ENCODE data around the gene GRM7. TPM values are rescaled to one million over a fixed set of nuclear protein-coding genes. Genes with fewer than 3 reads are reported as not detected.

The GRM7 gene
- total RNA-seq, 4 donors from 2014 or later, result 0.40 TPM; not detected in 3

- no peak for DNase-seq
- Histone ChIP-seq H3K27me3 (no peaks in the 10 kb centered on the region), H3K36me3 (no peaks in the 10 kb centered on the region), H3K4me1 (no peaks in the 10 kb centered on the region), H3K4me3 (no peak overlapping the region), H3K27ac (no peak overlapping the region), H3K9me3 (no peaks in the 10 kb centered on the region)
- no peak for TF ChIP-seq POLR2A (IDR thresholded peaks at IDR 0.05)
- TF ChIP-seq CTCF (IDR thresholded peaks at IDR 0.05), result no peak
Observed at GRCh38 chr3:7506606-7507180, 645.8 kb downstream of the GRM7 start.

GRCh38 chr3:7508821-7509220 is 647.9 kb downstream of the GRM7 start:
- no peak overlapping the region for H3K27ac ChIP-seq
- no peaks in the 10 kb centered on the region for H3K9me3 ChIP-seq
- H3K4me3 ChIP-seq, result no peak overlapping the region
- H3K4me1 ChIP-seq, result no peaks in the 10 kb centered on the region
- TF ChIP-seq CTCF (IDR thresholded peaks at IDR 0.05) (no peak), POLR2A (IDR thresholded peaks at IDR 0.05) (no peak)
- H3K27me3 ChIP-seq, result no peaks in the 10 kb centered on the region
- no peaks in the 10 kb centered on the region for H3K36me3 ChIP-seq
- DNase-seq, result no peak

- TF ChIP-seq POLR2A (IDR thresholded peaks at IDR 0.05), result no peak
- no peak for TF ChIP-seq CTCF (IDR thresholded peaks at IDR 0.05)
- H3K27ac ChIP-seq, result no peak overlapping the region
- no peak overlapping the region for H3K4me3 ChIP-seq
Observed at GRCh38 chr3:7512048-7512447, 651.1 kb downstream of the GRM7 start.

GRCh38 chr3:7518026-7518425 is 657.1 kb downstream of the GRM7 start:
- TF ChIP-seq CTCF (IDR thresholded peaks at IDR 0.05) (no peak), POLR2A (IDR thresholded peaks at IDR 0.05) (no peak)
- no peak for DNase-seq
- H3K9me3 ChIP-seq, result no peaks in the 10 kb centered on the region

More at GRCh38 chr3:7512048-7512447, 651.1 kb downstream of the GRM7 start:
- Histone ChIP-seq H3K36me3 (no peaks in the 10 kb centered on the region), H3K27me3 (no peaks in the 10 kb centered on the region), H3K4me1 (no peaks in the 10 kb centered on the region), H3K9me3 (no peaks in the 10 kb centered on the region)
- no peak for DNase-seq

GRCh38 chr3:7518456-7518855 is 657.5 kb downstream of the GRM7 start:
- no peaks in the 10 kb centered on the region for H3K27me3 ChIP-seq
- no peak for DNase-seq
- no peaks in the 10 kb centered on the region for H3K4me1 ChIP-seq
- no peak overlapping the region for H3K27ac ChIP-seq
- no peaks in the 10 kb centered on the region for H3K9me3 ChIP-seq
- no peak for TF ChIP-seq POLR2A (IDR thresholded peaks at IDR 0.05)
- TF ChIP-seq CTCF (IDR thresholded peaks at IDR 0.05), result no peak
- H3K4me3 ChIP-seq, result no peak overlapping the region
- no peaks in the 10 kb centered on the region for H3K36me3 ChIP-seq

More at GRCh38 chr3:7518026-7518425, 657.1 kb downstream of the GRM7 start:
- H3K4me1 ChIP-seq, result no peaks in the 10 kb centered on the region
- no peaks in the 10 kb centered on the region for H3K27me3 ChIP-seq
- no peak overlapping the region for H3K4me3 ChIP-seq
- H3K27ac ChIP-seq, result no peak overlapping the region
- H3K36me3 ChIP-seq, result no peaks in the 10 kb centered on the region

GRCh38 chr3:7520059-7520458 is 659.1 kb downstream of the GRM7 start:
- Histone ChIP-seq H3K4me1 (no peaks in the 10 kb centered on the region), H3K4me3 (no peak overlapping the region), H3K27ac (no peak overlapping the region), H3K36me3 (no peaks in the 10 kb centered on the region), H3K9me3 (no peaks in the 10 kb centered on the region), H3K27me3 (no peaks in the 10 kb centered on the region)
- DNase-seq, result no peak
- TF ChIP-seq CTCF (IDR thresholded peaks at IDR 0.05) (no peak), POLR2A (IDR thresholded peaks at IDR 0.05) (no peak)
